Endothelial cell of umbilical vein (primary cell): ENCODE measurements around the gene TTC3. TPM values are rescaled to one million over a fixed set of nuclear protein-coding genes. Genes with fewer than 3 reads are reported as not detected.
A peak's percentile ranks its signal among the peaks of the same experiment; 100 is the strongest.

Experiments used
- BruUV-seq: library from RNA; stranded (reverse); fragments of 400-500 nt; replicated peaks from 2 replicates; lab custom pipeline; 2021; lab: Mats Ljungman, UMichigan
- CTCF ChIA-PET: fragments of 300-600, 350-600 bp; sonication (Branson Sonifier 250); formaldehyde crosslinking; loops from one replicate; lab custom pipeline; 2021; ENCODE audit warnings: antibody characterized with exemption, inconsistent platforms; lab: Charles Lee
- POLR2A ChIA-PET: fragments of 300-600, 350-600 bp; sonication (Branson Sonifier 250); formaldehyde crosslinking; loops from one replicate; lab custom pipeline; 2021; ENCODE audit warnings: antibody characterized with exemption, inconsistent platforms; lab: Charles Lee
- DNase-seq: peaks from one replicate; pipeline ENCODE4 v3.0.0-alpha.2; 2011; ENCODE audit warnings: low read depth, low spot score
- FAIRE-seq: peaks from 2 replicates; lab custom pipeline; 2011; peaks lifted over from hg19 to GRCh38; lab: Jason Lieb, UNC
- H2AFZ ChIP-seq: 2 replicates; pipeline ENCODE4 v1.6.0; 2012; ENCODE audit warnings: low read depth, low read length, control low read depth, inconsistent platforms
- H3K27ac ChIP-seq: 2 replicates; pipeline ENCODE4 v1.5.1; 2011; ENCODE audit warnings: low read depth, mild to moderate bottlenecking, control low read depth, low read length, moderate library complexity; ENCODE audit not compliant: insufficient read depth
- H3K27me3 ChIP-seq, 2 experiments: 2 replicates each; pipeline versions ENCODE4 v1.6.0 to v1.6.1; 2011; ENCODE audit warnings: low read length in 2 of 2, mixed read lengths in 1 of 2; ENCODE audit not compliant: control insufficient read depth in 2 of 2, insufficient read depth in 2 of 2
- H3K36me3 ChIP-seq, 2 experiments: 2 replicates in 1 of 2; 3 replicates in 1 of 2; pipeline ENCODE4 v1.5.1; 2011; ENCODE audit warnings: low read length in 2 of 2, mild to moderate bottlenecking in 1 of 2, moderate library complexity in 1 of 2; ENCODE audit not compliant: control insufficient read depth in 2 of 2, insufficient read depth in 2 of 2; ENCODE audit errors: extremely low read depth in 1 of 2
- H3K4me1 ChIP-seq: 3 replicates; pipeline ENCODE4 v1.5.1; 2011; ENCODE audit warnings: mild to moderate bottlenecking, low read length; ENCODE audit not compliant: control insufficient read depth, insufficient read depth; ENCODE audit errors: extremely low read depth
- H3K4me2 ChIP-seq: 2 replicates; pipeline ENCODE4 v1.6.1; 2011; ENCODE audit warnings: low read length, control low read depth, mixed read lengths; ENCODE audit not compliant: insufficient read depth
- H3K4me3 ChIP-seq, 3 experiments: fragments of 200-600 bp in 1 of 3; sonication (generic), shearing (Covaris generic) in 1 of 3; replicated peaks in 1 of 3; 2 replicates each; pipeline ENCODE4 v1.5.1; 2011 to 2016; ENCODE audit warnings: control low read depth in 3 of 3, low read length in 3 of 3, mild to moderate bottlenecking in 2 of 3, inconsistent platforms in 1 of 3, low read depth in 1 of 3, moderate library complexity in 1 of 3; ENCODE audit not compliant: insufficient read depth in 1 of 3
- H3K79me2 ChIP-seq: 2 replicates; pipeline ENCODE4 v1.6.0; 2012; ENCODE audit warnings: low read length, inconsistent platforms; ENCODE audit not compliant: control insufficient read depth, insufficient read depth
- H3K9ac ChIP-seq: replicated peaks from 2 replicates; pipeline ENCODE3; 2011; ENCODE audit warnings: low read length, control low read depth; ENCODE audit not compliant: insufficient read depth; ENCODE audit errors: extremely low read depth
- H3K9me1 ChIP-seq: replicated peaks from 3 replicates; pipeline ENCODE4 v1.6.0; 2011; ENCODE audit warnings: mild to moderate bottlenecking, low read length; ENCODE audit not compliant: control insufficient read depth, insufficient read depth; ENCODE audit errors: extremely low read depth
- H3K9me3 ChIP-seq: replicated peaks from 2 replicates; pipeline ENCODE4 v1.5.1; 2012; ENCODE audit warnings: low read length, inconsistent platforms; ENCODE audit not compliant: control insufficient read depth, insufficient read depth
- H4K20me1 ChIP-seq: replicated peaks from 2 replicates; pipeline ENCODE3; 2011; ENCODE audit warnings: mild to moderate bottlenecking, low read length; ENCODE audit not compliant: control insufficient read depth, insufficient read depth; ENCODE audit errors: extremely low read depth
- FOS ChIP-seq: IDR thresholded peaks from 2 replicates; pipeline ENCODE4 v1.6.1; 2011; ENCODE audit warnings: mild to moderate bottlenecking, low read length, moderate library complexity, borderline replicate concordance; ENCODE audit not compliant: insufficient read depth
- GATA2 ChIP-seq: IDR thresholded peaks from 2 replicates; pipeline ENCODE4 v1.7.0; 2011; ENCODE audit warnings: low read depth, mild to moderate bottlenecking, moderate library complexity, mixed read lengths, low read length; ENCODE audit not compliant: insufficient read length, insufficient read depth
- JUN ChIP-seq: IDR thresholded peaks from 2 replicates; pipeline ENCODE4 v1.6.1; 2011; ENCODE audit warnings: borderline replicate concordance, low read depth; ENCODE audit not compliant: insufficient read length, insufficient read depth
- MYC ChIP-seq: IDR thresholded peaks from one replicate; pipeline ENCODE4 v1.6.1; 2011; ENCODE audit warnings: mild to moderate bottlenecking, low read depth, low read length
- POLR2A ChIP-seq: IDR thresholded peaks from 2 replicates; pipeline ENCODE4 v1.6.1; 2012; ENCODE audit warnings: low read depth, mild to moderate bottlenecking, control low read depth, low read length
- POLR2AphosphoS5 ChIP-seq: IDR thresholded peaks from 2 replicates; pipeline ENCODE4 v1.6.1; 2012; ENCODE audit warnings: low read depth, mild to moderate bottlenecking, control low read depth, low read length, moderate library complexity; ENCODE audit not compliant: insufficient read depth
- dilution Hi-C: fragments of 300-500 bp; cut with MboI; formaldehyde crosslinking; loops from one replicate; pipeline ENCODE4 v1.15.0; 2019; ENCODE audit warnings: low sequenced_read_pairs; ENCODE audit not compliant: extremely low pct_ligation_motif_present
- intact Hi-C: fragments of 100-400 bp; cut with micrococcal nuclease; formaldehyde crosslinking; loops from one replicate; pipeline ENCODE4 v1.10.0; 2022
- polyA plus RNA-seq, 4 experiments: library from polyadenylated mRNA; depleted of rRNA in 3 of 4; stranded (reverse) in 3 of 4; unstranded in 1 of 4; fragments of >200 nt; gene quantifications; 2 replicates each; pipeline versions ENCODE4 v1.2.1 to v1.2.3, GENCODE V29; 2011 to 2012; ENCODE audit warnings: missing spikeins in 1 of 4
- total RNA-seq: library from RNA; stranded (reverse); gene quantifications from 2 replicates; pipeline ENCODE4 v1.2.3, GENCODE V29; 2021
- TF ChIP-seq, protein P1 (sequence below), 2 donors: IDR thresholded peaks; 1 replicate in 1 of 2; 2 replicates in 1 of 2; pipeline ENCODE4 v1.5.1; 2011; ENCODE audit warnings: low read length in 2 of 2, mild to moderate bottlenecking in 2 of 2, moderate library complexity in 2 of 2, control low read depth in 1 of 2, inconsistent platforms in 1 of 2, low read depth in 1 of 2; ENCODE audit not compliant: insufficient read depth in 1 of 2; ENCODE audit errors: extremely low read depth in 1 of 2
- TF ChIP-seq, protein P2 (sequence below): IDR thresholded peaks from 2 replicates; pipeline ENCODE4 v1.6.1; 2011; ENCODE audit not compliant: insufficient read depth, insufficient read length

TTC3 gene
- total and polyA plus RNA-seq, 2 donors (not counting 3 experiments of a cell fraction or from before 2014, with no cell fraction given), result 26.2 to 113 TPM

DNA sequence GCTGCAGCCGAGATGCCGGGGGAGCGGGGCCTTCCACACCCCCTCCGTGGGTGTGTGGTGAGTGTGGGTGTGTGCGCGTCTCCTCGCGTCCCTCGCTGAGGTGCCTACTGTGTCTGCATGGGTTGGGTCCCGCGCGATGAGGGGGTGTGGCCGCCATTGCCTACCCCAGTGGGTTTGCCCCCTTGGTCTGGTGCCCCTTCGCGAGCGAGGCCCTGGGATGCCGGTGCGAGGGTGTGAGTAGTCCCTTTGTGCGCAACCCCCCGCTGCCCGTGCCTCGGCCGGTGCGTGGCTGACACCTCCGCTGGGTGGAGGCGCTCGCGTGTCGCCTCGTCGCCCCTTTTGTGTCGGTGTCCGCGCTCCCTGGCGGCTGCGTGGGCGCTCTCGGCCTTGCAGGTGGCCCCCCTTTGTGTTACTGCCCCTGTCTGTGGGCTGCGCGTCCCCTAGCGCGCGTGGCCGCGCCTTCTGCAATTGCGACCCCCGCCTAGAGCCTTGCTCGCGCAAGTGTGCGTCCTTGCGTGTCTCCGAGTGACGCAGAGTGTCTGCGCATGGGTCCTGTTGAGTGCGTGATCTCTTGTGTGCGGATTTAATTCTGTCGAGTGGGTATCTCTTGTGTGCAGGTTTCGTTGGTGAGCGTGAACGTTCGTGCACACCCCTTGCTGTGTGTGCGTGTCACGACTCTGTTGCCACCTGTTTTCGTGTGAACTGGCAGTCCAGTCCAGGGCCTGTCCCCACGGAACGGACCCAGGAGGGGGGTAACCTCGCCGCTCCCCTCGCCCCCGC, 553 bp downstream of the TTC3 start:
- no TSS peak for BruUV-seq
- FAIRE-seq (no peak), DNase-seq (peak; percentile 52)
- dilution Hi-C loops, result no loop called here
- intact Hi-C loops, result loop anchor here (1.0 to 5.0 kb wide), 3 partner anchors 61 to 293 kb away; partner anchors contain the start of gene DYRK1A
- peak overlapping the region; percentile 56 for H3K27ac ChIP-seq
- peak overlapping the region; percentile 72 for H3K9ac ChIP-seq
- no peaks in the 10 kb centered on the region for H3K36me3 ChIP-seq
- peak; percentile 4 for TF ChIP-seq POLR2A
- TF ChIP-seq, protein P1, sequence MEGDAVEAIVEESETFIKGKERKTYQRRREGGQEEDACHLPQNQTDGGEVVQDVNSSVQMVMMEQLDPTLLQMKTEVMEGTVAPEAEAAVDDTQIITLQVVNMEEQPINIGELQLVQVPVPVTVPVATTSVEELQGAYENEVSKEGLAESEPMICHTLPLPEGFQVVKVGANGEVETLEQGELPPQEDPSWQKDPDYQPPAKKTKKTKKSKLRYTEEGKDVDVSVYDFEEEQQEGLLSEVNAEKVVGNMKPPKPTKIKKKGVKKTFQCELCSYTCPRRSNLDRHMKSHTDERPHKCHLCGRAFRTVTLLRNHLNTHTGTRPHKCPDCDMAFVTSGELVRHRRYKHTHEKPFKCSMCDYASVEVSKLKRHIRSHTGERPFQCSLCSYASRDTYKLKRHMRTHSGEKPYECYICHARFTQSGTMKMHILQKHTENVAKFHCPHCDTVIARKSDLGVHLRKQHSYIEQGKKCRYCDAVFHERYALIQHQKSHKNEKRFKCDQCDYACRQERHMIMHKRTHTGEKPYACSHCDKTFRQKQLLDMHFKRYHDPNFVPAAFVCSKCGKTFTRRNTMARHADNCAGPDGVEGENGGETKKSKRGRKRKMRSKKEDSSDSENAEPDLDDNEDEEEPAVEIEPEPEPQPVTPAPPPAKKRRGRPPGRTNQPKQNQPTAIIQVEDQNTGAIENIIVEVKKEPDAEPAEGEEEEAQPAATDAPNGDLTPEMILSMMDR (IDR thresholded peaks at IDR 0.05; ENCODE audit: extremely low read depth in 1 of 2, insufficient read depth in 1 of 2, low read depth in 1 of 2, low read length in 2 of 2), result peak in 1 of 2 donors; percentile 17
- no peak for TF ChIP-seq GATA2
- H3K79me2 ChIP-seq, result peaks cover 45% of the 10 kb centered on the region
- H4K20me1 ChIP-seq, result peaks cover 2% of the 10 kb centered on the region
- H3K9me1 ChIP-seq, result no peaks in the 10 kb centered on the region
- ChIA-PET CTCF (interaction anchor here (1.0 kb wide), 1 partner anchor 97 kb away, joined by 3 read pairs; no protein-coding TSS in a partner anchor), POLR2A (no interaction called here)
- H2AFZ ChIP-seq, result peak overlapping the region; percentile 71
- H3K4me3 ChIP-seq, result peak overlapping the region; percentile 12 to 69 (median 59)
- H3K9me3 ChIP-seq, result no peaks in the 10 kb centered on the region
- H3K4me1 ChIP-seq, result peaks cover 17% of the 10 kb centered on the region
- peak overlapping the region; percentile 71 for H3K4me2 ChIP-seq
- no peaks in the 10 kb centered on the region for H3K27me3 ChIP-seq

DNA sequence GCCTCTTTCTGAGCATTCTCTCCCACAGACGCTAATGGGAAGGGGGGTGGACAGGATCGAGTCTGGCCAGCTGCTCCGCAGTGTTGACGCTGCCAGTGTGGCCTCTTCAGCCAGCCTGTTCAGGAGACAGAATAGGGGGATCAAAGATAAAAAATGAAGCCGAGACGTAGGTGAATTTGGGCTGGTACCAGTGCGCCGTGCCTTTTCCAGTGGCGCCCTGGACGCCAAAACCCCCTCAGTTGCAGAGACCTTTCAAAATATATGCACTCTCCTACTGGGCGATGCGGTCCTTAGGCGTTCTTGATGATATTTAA, 1.1 kb downstream of the TTC3 start:
- intact Hi-C loops, result loop anchor here (5.0 kb wide), 2 partner anchors 62 to 82 kb away; no protein-coding TSS in a partner anchor
- dilution Hi-C loops, result no loop called here
- H3K4me2 ChIP-seq, result peak overlapping the region; percentile 71
- no peaks in the 10 kb centered on the region for H3K9me3 ChIP-seq
- POLR2A ChIA-PET, result no interaction called here
- H3K27ac ChIP-seq, result no peak overlapping the region
- BruUV-seq, result no TSS peak
- peak overlapping the region; percentile 12 to 69 (median 59) for H3K4me3 ChIP-seq
- H4K20me1 ChIP-seq, result peaks cover 2% of the 10 kb centered on the region
- no peak for FAIRE-seq
- no peak for TF ChIP-seq POLR2AphosphoS5
- TF ChIP-seq GATA2, result no peak
- no peak for TF ChIP-seq JUN
- TF ChIP-seq, protein P2, sequence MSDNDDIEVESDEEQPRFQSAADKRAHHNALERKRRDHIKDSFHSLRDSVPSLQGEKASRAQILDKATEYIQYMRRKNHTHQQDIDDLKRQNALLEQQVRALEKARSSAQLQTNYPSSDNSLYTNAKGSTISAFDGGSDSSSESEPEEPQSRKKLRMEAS, result no peak
- no peak for TF ChIP-seq MYC
- TF ChIP-seq POLR2A, result no peak
- no peak for TF ChIP-seq FOS
- H3K9me1 ChIP-seq, result no peaks in the 10 kb centered on the region
- peaks cover 50% of the 10 kb centered on the region for H3K79me2 ChIP-seq
- CTCF ChIA-PET, result interaction anchor here (1.0 kb wide), 1 partner anchor 97 kb away, joined by 3 read pairs; no protein-coding TSS in a partner anchor
- no peaks in the 10 kb centered on the region for H3K36me3 ChIP-seq
- peak overlapping the region; percentile 71 for H2AFZ ChIP-seq
- peaks cover 17% of the 10 kb centered on the region for H3K4me1 ChIP-seq
- H3K9ac ChIP-seq, result peak overlapping the region; percentile 72
- H3K27me3 ChIP-seq, result no peaks in the 10 kb centered on the region
- no peak for DNase-seq
